Globus pallidus (tissue), 1 donor: ENCODE measurements around the gene PNMA6E.

Source experiments
- DNase-seq: peaks from one replicate; pipeline ENCODE4 v3.0.0-alpha.2; 2015; ENCODE audit warnings: low spot score

The PNMA6E gene

DNA sequence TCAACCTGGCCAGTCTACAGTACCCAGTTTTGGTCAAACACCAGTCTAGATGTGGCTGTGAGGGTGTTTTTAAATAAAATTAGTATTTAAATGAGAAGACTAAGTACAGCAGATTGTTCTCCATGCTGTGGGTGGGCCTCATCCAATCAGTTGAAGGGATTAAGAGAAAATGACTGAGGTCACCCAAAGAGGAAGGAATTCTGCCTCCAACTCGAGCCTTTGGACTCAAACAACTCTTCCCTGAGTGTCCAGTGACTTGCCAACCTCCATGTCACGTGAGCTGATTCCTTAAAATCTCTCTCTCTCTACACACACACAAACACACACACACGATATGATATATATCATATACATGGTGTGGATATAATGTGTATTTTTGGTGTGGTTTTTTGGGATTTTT lies 34.7 kb upstream of the PNMA6E start:
- no peak for DNase-seq

DNA sequence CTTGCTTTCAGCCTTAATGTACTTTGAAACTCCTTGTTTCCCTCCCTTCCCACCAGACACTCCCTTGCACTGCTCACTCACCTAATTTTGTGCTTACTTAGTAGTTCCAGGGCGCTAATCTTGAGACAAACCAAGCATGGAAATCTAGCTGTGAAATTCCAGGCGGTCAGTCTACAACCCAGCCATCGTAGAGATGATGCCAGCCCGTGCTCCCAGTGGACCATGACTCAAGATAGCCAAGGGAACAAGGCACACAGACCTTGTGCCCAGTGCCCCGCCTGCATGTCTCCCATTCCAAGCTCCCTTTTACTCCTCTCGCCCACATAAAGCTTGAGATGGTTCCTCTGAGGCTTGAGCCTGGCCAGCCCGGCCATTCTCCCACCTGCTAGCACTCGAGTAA lies 33.7 kb upstream of the PNMA6E start:
- no peak for DNase-seq

GRCh38 chrX:153433781-153434285 lies 32.7 kb upstream of the PNMA6E start:
- no peak for DNase-seq

- DNase-seq, result no peak
Measured at GRCh38 chrX:153433161-153433680, 32.1 kb upstream of the PNMA6E start.

GRCh38 chrX:153430796-153431195 lies 29.6 kb upstream of the PNMA6E start:
- no peak for DNase-seq

GRCh38 chrX:153426204-153426603 lies 25.1 kb upstream of the PNMA6E start:
- no peak for DNase-seq

- DNase-seq, result no peak
Measured at GRCh38 chrX:153423652-153424051, 22.5 kb upstream of the PNMA6E start.

DNA sequence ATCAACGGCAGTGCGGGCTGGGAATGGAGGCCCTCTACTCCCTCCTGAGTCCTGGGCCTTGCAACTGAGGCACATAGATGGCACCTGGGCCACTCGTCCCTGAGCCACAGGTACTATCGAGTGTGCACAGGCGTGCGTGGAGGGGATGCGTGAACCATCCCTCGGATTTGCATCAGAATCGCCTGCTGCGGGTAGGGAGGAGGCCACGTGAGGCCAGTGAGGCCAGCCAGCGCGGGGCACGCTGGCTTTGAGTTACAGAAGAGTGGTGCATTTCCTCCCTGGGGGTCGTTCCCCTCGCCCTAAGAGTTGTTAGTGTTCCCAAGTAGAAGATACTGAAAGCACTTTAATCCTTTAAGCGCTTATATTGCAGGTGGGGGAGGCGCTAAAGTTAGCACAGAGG lies 20.7 kb upstream of the PNMA6E start:
- DNase-seq, result no peak

DNA sequence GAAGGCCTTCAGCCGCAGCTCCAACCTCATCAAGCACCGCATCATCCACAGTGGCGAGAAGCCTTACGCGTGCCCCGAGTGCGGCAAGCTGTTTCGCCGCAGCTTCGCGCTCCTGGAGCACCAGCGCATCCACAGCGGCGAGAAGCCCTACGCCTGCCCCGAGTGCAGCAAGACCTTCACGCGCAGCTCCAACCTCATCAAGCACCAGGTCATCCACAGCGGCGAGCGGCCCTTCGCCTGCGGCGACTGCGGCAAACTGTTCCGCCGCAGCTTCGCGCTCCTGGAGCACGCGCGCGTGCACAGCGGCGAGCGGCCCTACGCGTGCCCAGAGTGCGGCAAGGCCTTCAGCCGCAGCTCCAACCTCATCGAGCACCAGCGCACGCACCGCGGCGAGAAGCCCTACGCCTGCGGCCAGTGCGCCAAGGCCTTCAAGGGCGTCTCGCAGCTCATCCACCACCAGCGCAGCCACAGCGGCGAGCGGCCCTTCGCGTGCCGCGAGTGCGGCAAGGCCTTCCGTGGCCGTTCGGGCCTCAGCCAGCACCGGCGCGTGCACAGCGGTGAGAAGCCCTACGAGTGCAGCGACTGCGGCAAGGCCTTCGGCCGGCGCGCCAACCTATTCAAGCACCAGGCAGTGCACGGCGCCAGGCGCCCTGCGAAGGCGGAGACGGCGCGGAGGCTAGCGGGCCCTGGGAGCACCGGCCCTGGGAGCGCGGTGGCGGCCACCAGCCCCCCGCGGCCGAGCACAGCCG lies 19.9 kb upstream of the PNMA6E start:
- no peak for DNase-seq

DNA sequence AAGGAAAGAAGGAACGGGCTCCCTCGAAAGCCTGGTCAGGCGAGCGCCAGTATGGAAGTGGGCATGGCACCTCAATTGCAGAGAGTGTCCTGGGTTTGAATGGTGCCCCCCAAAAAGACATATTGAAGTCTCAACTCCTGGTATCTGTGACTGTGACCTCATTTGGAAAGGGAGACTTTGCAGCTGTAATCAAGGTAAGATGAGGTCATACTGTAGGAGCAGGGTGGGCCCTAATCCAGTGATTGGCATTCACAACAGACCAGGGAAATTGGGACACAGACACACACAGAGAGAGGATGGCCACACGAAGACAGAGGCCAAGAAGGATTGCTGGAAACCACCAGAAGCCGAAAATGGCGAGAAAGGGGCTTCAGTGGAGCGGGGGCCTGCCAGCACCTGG lies 16.5 kb upstream of the PNMA6E start:
- DNase-seq, result no peak

GRCh38 chrX:153416781-153417450 lies 15.8 kb upstream of the PNMA6E start:
- DNase-seq, result no peak

DNA sequence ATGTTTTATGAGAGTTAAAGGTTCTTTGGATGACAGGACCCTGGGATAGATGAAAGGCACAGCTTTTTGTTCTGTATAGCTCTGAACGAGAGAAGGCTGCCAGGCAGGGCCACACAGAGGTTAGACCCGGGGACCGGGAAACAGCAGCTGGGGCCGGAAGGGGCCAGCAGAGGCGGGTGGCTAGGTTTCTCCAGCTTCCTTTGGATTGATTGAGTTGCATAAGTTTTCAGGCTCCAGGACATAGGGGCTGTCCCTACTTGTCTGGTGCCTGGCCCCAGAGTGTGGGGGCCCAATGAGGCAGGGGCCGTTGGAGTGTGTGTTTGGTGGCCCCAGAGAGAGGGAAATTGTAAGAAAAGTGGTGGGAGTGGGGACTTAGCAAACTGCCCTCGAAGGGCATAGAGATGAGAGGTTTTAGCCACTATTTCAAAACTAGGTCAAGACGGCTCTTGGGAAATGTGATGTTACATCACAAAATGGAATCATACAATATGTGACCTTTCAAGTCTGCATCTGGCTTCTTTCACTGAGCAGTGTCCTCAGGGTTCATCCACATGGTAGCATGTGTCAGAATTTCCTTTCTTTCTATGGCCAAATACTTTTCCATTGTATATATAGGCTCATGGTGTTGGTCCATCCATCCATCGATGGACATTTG lies 13.8 kb upstream of the PNMA6E start:
- DNase-seq, result no peak

DNA sequence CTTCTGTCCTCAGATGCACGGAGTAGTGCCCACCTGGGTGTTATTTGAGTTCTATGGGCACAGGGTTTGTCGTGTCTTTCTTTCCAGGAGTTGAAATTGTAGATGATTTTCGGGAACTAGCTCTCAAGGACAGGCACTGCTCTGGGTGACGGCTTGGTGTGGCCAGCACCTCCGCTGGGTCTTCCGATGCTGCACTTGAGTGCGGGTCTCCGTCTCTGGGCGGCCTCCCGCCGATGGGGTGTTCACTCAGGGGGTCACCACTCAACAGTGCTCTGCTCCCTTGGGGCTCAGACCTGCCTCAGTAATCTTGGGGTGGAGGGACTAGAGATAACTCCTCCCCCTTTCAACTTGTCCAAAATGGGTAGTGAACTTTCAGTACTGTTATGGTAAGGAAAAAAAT lies 12.6 kb upstream of the PNMA6E start:
- no peak for DNase-seq

GRCh38 chrX:153412746-153413720 lies 11.9 kb upstream of the PNMA6E start:
- DNase-seq, result no peak

DNA sequence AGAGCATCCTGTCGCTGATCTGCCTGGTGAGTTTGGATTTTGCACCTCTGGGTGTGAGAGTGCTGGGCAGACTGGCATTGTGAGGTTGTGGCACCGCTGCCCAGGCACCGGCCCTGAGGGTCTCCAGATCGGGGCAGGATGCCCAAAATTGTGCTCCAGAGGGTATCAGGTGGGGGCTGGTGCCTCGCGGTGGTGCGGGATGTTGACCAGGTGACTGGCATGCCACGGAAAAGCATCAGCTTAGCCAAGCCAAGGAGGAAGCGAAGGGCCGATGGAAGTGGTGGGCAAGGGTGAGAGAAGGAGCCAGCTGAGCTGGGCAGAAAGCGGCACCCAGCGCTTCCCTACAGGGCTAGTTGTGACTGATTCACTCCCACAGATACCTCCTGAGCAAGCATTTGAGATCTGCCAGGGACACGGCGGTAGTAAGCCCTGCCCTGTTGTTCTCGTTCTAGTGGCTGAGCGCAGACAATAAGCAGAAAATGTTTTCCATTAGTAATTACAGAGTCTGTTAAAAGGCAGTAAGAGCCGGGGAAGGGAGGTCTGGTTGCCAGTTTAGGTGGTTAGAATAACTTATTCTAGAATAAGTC lies 10.9 kb upstream of the PNMA6E start:
- no peak for DNase-seq

DNA sequence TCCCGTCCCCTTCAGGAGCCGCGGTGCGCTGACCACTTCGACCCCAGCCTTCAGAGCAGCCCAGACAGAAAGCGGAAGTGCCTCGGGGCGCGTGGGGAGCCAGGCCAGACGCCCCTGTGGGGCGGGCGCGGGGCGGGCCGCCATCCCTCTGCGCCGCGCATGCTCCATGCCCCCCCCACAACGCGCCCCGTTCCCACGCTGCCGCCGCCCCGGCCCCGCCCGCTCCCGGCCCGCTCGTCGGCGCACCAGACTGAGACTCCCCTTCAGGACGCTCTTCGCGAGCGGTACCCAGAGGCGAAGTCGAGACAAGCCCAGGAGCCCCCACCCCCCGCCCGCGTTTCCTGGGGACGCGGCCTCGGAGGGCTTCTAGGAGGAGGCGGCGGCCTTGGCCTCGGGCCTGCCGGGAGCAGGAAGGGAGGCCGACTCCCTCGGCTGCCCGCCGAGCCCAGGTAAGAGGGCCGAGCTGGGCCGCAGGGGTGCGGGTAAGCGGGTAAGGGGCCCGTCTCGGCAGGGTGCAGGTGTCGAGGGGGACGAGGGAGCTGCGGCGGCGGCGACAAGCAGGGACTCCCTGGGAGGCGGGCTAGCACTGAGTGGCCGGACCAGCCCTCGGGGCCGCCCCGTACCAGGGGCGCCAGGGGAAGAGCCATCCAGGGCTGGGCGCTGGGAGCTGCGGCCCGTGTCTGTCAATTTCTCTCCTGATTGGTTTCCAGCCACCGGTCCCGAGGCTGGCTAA lies 10.3 kb upstream of the PNMA6E start, which contains the start of gene ZFP92:
TSS of gene ZFP92 (plus strand) at position 218 of the 733 bp plus-strand sequence. CDS start 6,851 bp downstream, outside the sequence.
- no peak for DNase-seq

DNA sequence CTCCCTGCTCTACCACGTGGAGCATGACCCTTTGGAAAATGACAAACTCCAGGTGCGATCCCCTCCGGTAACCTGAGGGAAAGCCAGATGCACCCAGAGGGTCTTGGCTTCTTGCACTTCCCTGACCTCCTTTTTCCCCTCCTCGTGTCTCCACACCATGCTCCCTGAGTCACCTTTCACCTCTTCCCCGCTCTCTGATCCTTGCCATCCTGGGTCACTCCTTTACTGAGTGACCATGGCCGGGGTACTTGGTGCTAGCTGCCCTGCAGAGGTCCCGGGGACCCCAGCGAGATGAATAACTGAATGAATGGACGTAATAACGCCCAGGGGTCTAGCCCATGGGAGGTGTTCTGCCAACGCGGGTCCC lies 9.7 kb upstream of the PNMA6E start:
- no peak for DNase-seq

GRCh38 chrX:153410373-153410772 lies 9.2 kb upstream of the PNMA6E start:
- DNase-seq, result no peak

GRCh38 chrX:153409414-153410101 lies 8.4 kb upstream of the PNMA6E start:
- DNase-seq, result no peak

DNA sequence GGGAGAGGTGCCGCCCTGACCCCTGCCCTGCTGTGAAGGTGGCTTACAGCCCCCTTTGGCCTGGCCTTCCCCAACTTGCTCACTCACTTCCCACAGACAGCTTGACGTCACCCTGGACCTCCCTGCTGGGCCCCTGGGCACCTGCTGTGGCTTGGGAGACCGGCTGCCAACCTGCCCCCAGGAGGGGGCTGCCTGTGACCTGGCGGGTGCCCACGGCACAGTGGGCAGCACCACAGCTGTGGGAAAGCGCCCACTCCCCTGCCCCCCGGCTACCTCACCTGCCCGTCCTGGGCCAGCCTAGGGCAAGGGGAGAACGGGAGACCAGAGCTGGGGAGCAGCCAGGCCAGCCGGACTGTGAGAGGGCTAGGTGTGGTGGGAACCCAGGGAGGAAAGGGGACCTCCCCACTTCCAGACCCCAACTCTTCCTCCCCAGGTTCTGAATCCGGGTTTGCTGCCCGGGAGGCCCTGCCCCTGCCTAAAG lies 7.8 kb upstream of the PNMA6E start:
- DNase-seq, result no peak
